NCI-H1930 (cell line): ENCODE measurements around the gene RPS21.

ENCODE experiments used
- DNase-seq, 2 experiments: peaks; one replicate each; lab custom pipeline; 2025; lab: John Stamatoyannopoulos, UW

RPS21 gene

GRCh38 chr20:62396367-62397239, 9.7 kb downstream of the RPS21 start:
- DNase-seq = no peak

- DNase-seq = no peak
These were observed 11.4 kb downstream of the RPS21 start for GRCh38 chr20:62398120-62398821.

- no peak for DNase-seq
These were observed 13.1 kb downstream of the RPS21 start for GRCh38 chr20:62400021-62400420.

- no peak for DNase-seq
These were observed 13.6 kb downstream of the RPS21 start for GRCh38 chr20:62400541-62400940.

- no peak for DNase-seq
These were observed 14.5 kb downstream of the RPS21 start for GRCh38 chr20:62401331-62401779.

GRCh38 chr20:62402456-62403150, 15.7 kb downstream of the RPS21 start:
- DNase-seq = no peak

- DNase-seq = no peak
These were observed 16.4 kb downstream of the RPS21 start for GRCh38 chr20:62403331-62403730.

GRCh38 chr20:62404112-62404665, 17.3 kb downstream of the RPS21 start:
- no peak for DNase-seq

GRCh38 chr20:62404761-62405107, 17.8 kb downstream of the RPS21 start:
- DNase-seq = no peak

- DNase-seq = no peak
These were observed 18.4 kb downstream of the RPS21 start for GRCh38 chr20:62405108-62405980.

- no peak for DNase-seq
These were observed 19.1 kb downstream of the RPS21 start for GRCh38 chr20:62405981-62406513.

- DNase-seq = no peak
These were observed 19.8 kb downstream of the RPS21 start for GRCh38 chr20:62406635-62407176.

GRCh38 chr20:62407221-62407992, 20.5 kb downstream of the RPS21 start, which contains the start of gene CABLES2:
Gene CABLES2 (minus strand): TSS chr20:62407285. CDS start chr20:62407276, 9 bp downstream.
- DNase-seq = peak; percentile 92 to 95

GRCh38 chr20:62408055-62408454, 21.2 kb downstream of the RPS21 start:
- DNase-seq = no peak

GRCh38 chr20:62408640-62409039, 21.7 kb downstream of the RPS21 start:
- no peak for DNase-seq

- no peak for DNase-seq
These were observed 22.4 kb downstream of the RPS21 start for GRCh38 chr20:62409086-62409853.

- DNase-seq = peak; percentile 44 to 57
These were observed 23.2 kb downstream of the RPS21 start for GRCh38 chr20:62409931-62410745.
